GM18868 (cell line): Measurements from ENCODE around the gene CBY1.

Experiments used
- ATAC-seq: cut with Tn5 transposase; IDR thresholded peaks from one replicate; pipeline ENCODE4 v1.9.1; 2021; ENCODE audit warnings: mild to moderate bottlenecking, moderate library complexity; ENCODE audit not compliant: unreplicated experiment

CBY1 gene

DNA sequence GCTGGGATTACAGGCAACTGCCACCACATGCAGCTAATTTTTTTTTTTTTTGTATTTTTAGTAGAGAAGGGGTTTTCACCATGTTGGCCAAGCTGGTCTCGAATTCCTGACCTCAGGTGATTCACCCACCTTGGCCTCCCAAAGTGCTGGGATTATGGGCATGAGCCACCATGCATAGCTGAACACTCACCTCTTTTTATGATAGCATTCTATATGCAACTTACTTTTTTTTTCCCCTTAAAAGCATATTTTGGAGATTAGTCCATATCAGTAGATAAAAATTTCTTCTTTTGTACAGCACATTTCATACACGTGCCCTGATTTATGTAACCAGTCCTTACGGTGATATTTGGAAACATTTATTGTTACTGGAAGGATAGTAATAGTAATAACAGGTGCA is 63.9 kb downstream of the CBY1 start:
- no peak for ATAC-seq

DNA sequence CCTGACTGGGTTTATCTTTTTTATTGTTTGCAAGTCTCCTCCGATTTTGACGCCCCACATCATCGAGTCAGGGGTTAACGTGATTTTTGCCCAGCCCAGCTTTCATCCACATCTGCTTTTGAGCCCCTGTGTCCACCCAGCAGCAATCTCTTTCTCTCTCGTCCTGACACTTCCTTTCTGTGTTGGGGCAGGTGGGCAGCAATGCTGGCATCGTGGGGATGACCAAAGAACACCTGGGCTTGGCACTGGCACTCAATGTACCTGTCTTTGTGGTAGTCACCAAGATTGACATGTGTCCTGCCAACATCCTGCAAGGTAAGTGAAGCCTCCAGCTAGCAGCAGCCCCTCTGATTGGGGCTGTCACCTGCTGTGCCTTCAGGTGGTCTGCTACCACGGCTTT is 65.1 kb downstream of the CBY1 start:
- ATAC-seq: no peak
